ENCODE measurements around the gene FYN. TPM values are rescaled to one million over a fixed set of nuclear protein-coding genes. Genes with fewer than 3 reads are reported as not detected.
A peak's percentile ranks its signal among the peaks of the same experiment; 100 is the strongest.

Gene FYN
- total RNA-seq, 1 experiment from 2014 or later, result 18.5 TPM

DNA sequence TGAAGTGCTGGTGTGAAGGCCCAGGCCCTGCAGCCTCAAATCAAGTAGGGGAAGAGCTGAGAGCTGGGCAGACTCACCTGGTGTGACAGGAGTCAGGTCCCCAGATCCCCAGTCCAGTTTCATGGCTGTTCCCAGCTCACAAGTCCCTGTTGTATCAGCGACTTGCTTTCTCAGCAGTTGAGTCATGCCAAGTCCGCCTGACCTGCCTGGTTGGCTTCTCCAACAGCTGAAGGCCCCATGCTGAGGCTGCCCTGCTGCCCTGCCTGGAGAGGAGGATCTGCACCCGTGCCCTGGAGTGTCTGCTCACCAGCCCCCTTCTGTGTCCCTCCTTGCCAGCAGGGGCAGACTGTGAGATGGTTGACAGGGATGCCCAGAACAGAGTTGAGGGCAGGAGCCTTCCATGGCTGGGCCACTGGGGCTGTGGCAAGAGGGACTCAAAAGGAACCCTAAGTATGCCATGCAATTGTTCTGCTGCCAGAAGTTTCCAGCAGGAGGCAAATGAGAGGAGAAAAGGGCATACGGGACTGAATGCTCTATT, 228.3 kb downstream of the FYN start:
- Histone ChIP-seq H3K9me3 (ENCODE audit: control insufficient read depth in 1 of 2, insufficient read depth in 1 of 2, low read depth in 1 of 2, low read length in 2 of 2) (no peaks in the 10 kb centered on the region), H3K4me2 (ENCODE audit: low read length) (no peak overlapping the region), H3K4me1 (ENCODE audit: control insufficient read depth in 1 of 2, insufficient read depth in 2 of 2, low read length in 2 of 2) (peaks cover 0 to 7% of the 10 kb centered on the region in 2 experiments; a peak in 2 of 4 replicates), H3K79me2 (ENCODE audit: insufficient read depth, low read length) (no peaks in the 10 kb centered on the region), H3K36me3 (ENCODE audit: control insufficient read depth in 1 of 2, insufficient read depth in 2 of 2, low read length in 2 of 2) (no peaks in the 10 kb centered on the region), H3K27me3 (ENCODE audit: insufficient read depth, low read length) (no peaks in the 10 kb centered on the region), H3K27ac (ENCODE audit: low read depth, low read length) (no peak overlapping the region), H2AFZ (ENCODE audit: low read depth, low read length, poor library complexity, severe bottlenecking) (no peak overlapping the region), H3K4me3 (replicated peaks in 1 of 2; ENCODE audit: low read depth in 1 of 2, low read length in 2 of 2) (no peak overlapping the region), H3K9ac (ENCODE audit: low read length) (no peak overlapping the region), H4K20me1 (ENCODE audit: insufficient read depth) (no peaks in the 10 kb centered on the region), H3K9me2 (ENCODE audit: insufficient read depth) (no peaks in the 10 kb centered on the region)
- BruUV-seq (replicated peaks), result no TSS peak
- intact Hi-C loops (cut with micrococcal nuclease), result loop anchor here (5.0 kb wide), 1 partner anchor 163 kb away; the partner anchor contains the start of gene REV3L
- CTCF ChIA-PET, result interaction anchor here (0.7 to 1.7 kb wide), 2 partner anchors 14 to 166 kb away, joined by 3 to 6 read pairs; no protein-coding TSS in a partner anchor
- 0 out of 2 replicates have a peak, but pooled peaks have one; percentile 34 for ATAC-seq
- DNase-seq (ENCODE audit: low read depth, low spot score), result no peak
- POLR2A ChIA-PET, result no interaction called here
- RAD21 ChIA-PET (ENCODE audit: low non-redundant PET in 1 of 2, low total read pairs in 2 of 2, uncharacterized antibody in 2 of 2, unreplicated experiment in 2 of 2), result no interaction called here
- 0 out of 6 replicates have a peak, but pooled peaks of 1 of the 3 experiments have one; percentile 10 for TF ChIP-seq CTCF (IDR thresholded peaks at IDR 0.05 in 2 of 3, conservative IDR thresholded peaks at IDR 0.05 in 1 of 3; ENCODE audit: borderline replicate concordance in 1 of 3, insufficient read depth in 1 of 3, low read depth in 2 of 3, low read length in 2 of 3)
- no peak for TF ChIP-seq ATF3 (IDR thresholded peaks at IDR 0.05)
- no peak for TF ChIP-seq EZH2 (IDR thresholded peaks at IDR 0.05)
- TF ChIP-seq ZFX (IDR thresholded peaks at IDR 0.05), result no peak
- TF ChIP-seq MAX (IDR thresholded peaks at IDR 0.05), result no peak
- no peak for TF ChIP-seq EZH2phosphoT487 (IDR thresholded peaks at IDR 0.05; ENCODE audit: borderline replicate concordance)
